Fibroblast of skin of left biceps (primary cell): ENCODE measurements around the gene B3GALT5.
A peak's percentile ranks its signal among the peaks of the same experiment; 100 is the strongest.

Experiments
- DNase-seq, 2 experiments: peaks; one replicate each; pipeline ENCODE4 v3.0.0-alpha.2; 2013; ENCODE audit warnings: low read depth in 2 of 2

The B3GALT5 gene

DNA sequence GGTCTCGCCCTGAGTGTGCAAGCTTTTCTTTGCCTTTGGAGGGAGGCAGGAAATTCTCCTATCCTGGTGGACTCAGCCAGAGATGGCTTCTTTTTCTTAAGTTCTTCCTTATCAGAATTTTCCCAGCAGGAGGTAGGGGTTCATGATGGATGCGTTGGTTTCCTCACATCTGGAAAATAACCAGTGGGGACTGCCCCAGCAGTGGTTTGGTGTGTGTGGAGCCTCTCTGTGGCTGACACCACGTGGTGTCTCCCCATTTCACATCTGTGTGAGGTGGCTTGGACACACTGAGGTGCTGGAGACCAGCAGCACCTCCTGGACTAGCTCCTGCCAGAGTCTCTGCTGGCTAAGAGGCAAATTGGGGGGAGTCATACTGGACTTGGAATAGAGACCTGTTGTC lies 32.6 kb downstream of the B3GALT5 start:
- DNase-seq = no peak

GRCh38 chr21:39647476-39647875 lies 34.7 kb downstream of the B3GALT5 start:
- peak; percentile 39 to 49 for DNase-seq

GRCh38 chr21:39648879-39649278 lies 36.1 kb downstream of the B3GALT5 start:
- no peak for DNase-seq

- DNase-seq = no peak
Measured at GRCh38 chr21:39649526-39649925, 36.8 kb downstream of the B3GALT5 start.

GRCh38 chr21:39650306-39650705 lies 37.6 kb downstream of the B3GALT5 start:
- no peak for DNase-seq

DNA sequence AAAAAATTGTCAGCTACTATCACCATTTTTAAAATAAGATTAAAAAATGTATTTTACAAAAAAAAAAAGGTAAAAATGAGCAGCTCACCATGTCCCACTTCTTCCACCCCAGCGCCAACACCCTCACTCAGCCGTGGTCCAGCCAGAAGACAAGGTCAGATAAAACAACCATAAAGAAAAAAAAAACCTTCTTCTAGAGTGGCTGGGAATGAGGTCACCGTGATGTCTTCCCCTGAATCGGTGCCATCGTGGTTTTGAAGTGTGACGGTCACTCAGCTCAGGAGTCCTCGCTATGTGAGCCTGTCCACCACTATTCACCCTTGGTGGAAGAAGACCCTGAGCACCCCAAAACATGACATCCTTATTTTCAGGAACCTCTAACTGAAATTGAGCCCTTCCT lies 38.1 kb downstream of the B3GALT5 start:
- no peak for DNase-seq

- DNase-seq = no peak
Measured at GRCh38 chr21:39651206-39651605, 38.5 kb downstream of the B3GALT5 start.

- DNase-seq = no peak
Measured at GRCh38 chr21:39654951-39655350, 42.2 kb downstream of the B3GALT5 start.

- no peak for DNase-seq
Measured at GRCh38 chr21:39655589-39655988, 42.8 kb downstream of the B3GALT5 start.

- DNase-seq = no peak
Measured at GRCh38 chr21:39656209-39656608, 43.5 kb downstream of the B3GALT5 start.

DNA sequence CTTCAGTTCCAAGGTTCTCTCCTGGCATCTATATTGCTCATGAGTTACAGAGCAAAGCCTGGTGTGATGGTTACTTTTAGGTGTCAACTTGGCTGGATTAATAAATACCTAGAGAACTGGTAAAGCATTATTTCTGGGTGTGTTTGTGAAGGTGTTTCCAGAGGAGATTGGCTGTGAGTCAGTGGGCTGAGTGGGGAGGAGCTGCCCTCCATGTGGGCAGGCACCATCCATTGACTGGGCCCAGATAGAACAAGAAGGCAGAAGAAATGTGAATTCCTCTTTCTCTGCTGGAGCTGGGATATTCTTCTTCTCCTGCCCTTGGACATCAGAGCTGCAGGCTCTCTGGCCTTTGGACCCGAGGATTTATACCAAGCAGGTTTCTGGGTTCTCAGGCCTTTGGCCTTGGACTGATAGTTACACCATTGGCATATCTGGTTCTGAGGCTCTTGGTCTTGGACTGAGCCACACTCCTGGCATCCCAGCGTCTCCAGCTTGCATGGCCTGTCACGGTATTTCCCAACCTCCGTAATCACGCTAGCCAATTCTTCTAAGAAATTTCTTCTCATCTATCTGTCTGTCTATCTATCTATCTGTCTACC lies 44.5 kb downstream of the B3GALT5 start:
- no peak for DNase-seq

DNA sequence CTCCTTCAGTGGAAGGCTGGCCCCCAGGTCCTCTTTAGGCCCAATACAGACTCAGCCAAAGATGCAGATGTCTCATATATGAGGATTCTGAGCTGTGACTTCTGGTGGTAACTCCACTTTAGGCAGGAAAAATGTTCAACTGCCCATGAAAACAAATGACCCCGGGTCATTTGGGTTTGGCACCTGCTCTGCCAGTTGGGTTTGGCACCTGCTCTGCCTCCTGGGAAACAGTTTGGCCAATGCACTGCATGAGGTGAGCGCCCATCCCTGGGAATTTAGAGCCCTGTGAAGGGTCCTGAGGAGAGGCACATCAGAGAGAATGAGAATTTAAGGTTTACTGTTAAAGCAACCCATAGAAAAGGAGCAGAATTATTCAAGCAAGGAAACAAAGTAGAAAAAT lies 45.3 kb downstream of the B3GALT5 start:
- DNase-seq = no peak

DNA sequence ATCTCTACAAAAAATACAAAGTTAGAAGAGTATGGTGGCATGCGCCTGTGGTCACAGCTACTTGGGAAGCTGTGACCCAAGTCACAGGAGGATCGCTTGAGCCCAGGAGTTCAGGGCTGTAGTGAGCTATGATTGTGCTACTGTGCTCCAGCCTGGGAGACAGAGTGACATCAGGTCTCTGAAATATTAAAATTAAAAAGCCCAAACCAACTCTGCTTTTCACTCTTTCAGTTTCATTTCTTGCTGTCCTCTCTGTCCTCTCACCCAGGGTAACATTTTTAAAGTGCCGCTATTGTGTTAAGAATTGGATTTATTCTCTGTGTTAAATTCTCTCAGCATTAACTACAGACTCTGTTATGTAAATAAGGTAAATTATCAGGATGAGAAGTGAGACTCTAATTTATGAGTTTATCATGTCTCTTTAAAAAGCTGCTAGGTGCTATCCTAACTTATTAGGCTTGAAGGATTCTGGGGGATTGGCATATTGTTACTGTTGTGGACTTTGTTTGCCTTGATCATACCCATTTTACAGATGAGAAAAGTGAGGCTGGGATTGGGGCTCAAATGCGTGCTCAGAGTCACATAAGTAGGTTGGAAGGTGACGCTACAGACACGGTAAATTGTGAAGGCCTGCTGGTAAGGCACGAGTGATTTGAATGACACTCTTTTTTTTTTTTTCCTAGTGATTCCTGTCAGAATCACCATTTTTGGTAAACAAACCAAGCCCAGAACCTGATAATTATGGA lies 46.5 kb downstream of the B3GALT5 start:
- DNase-seq = no peak

DNA sequence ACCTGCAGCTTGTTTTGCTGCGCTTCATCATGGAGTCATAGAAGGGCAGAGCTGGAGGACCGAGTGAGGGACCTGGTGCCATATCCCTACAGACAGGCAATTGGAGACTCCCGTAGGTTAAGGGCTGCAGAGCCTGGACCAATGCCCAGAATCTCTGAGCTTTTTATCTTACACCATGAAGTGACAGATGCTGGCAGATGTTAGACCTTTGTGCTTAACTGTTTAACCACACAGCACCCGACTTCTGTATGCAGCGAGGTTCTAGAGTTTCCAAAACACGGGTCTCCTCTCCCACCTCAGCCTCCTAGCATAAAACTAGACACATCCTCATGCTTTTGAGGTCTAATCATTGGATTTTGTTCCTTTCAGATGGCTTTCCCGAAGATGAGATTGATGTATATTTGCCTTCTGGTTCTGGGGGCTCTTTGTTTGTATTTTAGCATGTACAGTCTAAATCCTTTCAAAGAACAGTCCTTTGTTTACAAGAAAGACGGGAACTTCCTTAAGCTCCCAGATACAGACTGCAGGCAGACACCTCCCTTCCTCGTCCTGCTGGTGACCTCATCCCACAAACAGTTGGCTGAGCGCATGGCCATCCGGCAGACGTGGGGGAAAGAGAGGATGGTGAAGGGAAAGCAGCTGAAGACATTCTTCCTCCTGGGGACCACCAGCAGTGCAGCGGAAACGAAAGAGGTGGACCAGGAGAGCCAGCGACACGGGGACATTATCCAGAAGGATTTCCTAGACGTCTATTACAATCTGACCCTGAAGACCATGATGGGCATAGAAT lies 47.6 kb downstream of the B3GALT5 start:
- peak; percentile 53 to 64 for DNase-seq

DNA sequence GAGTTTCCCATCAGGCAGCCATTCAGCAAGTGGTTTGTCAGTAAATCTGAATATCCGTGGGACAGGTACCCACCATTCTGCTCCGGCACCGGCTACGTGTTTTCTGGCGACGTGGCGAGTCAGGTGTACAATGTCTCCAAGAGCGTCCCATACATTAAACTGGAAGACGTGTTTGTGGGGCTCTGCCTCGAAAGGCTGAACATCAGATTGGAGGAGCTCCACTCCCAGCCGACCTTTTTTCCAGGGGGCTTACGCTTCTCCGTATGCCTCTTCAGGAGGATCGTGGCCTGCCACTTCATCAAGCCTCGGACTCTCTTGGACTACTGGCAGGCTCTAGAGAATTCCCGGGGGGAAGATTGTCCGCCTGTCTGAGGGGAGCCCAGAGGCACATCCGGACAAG lies 48.4 kb downstream of the B3GALT5 start:
- no peak for DNase-seq

DNA sequence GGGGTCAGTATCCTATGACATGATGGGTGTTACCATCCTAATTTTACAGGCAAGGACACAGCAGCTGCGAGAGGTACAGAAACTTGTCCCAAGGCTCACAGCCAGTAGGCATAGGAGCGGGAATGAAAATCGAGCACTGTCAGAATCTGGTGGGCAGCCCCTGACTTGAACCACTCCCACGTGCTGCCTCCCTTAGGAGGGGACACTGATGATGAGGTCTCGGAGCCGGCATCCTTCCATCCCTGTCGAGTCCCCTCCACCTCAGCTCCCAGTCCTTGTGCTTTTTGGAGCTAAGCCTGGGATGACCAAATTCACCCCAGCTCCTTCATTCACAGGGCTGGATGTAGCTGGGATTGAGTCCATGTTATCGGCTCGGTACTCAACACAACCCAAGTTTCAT lies 49.0 kb downstream of the B3GALT5 start:
- no peak for DNase-seq

DNA sequence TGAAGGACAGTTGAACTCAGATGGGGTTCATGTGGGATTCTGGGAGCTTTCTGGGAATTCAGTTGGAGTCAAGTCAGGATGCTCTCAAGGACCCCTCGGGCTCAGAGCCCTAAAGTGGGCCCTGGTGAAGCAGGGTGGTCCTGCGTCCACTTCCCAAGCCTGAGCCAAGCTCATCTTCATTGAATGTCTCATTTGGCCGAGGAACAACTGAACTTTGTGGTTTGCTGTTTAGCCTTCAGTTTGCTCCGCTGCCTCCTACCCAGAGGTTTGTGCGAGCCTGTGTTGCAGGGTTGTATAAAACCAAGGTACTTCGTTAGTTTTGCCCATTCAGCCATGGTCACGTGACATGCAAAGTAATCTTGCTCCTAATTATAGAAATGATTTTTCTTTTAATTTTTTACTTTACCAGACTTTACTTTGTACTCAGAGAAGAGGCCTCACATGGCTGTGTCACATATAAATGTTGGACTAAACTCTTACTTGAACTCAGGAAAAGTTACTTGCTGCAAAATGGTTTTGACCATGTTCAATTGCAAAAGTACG lies 49.7 kb downstream of the B3GALT5 start:
- no peak for DNase-seq

DNA sequence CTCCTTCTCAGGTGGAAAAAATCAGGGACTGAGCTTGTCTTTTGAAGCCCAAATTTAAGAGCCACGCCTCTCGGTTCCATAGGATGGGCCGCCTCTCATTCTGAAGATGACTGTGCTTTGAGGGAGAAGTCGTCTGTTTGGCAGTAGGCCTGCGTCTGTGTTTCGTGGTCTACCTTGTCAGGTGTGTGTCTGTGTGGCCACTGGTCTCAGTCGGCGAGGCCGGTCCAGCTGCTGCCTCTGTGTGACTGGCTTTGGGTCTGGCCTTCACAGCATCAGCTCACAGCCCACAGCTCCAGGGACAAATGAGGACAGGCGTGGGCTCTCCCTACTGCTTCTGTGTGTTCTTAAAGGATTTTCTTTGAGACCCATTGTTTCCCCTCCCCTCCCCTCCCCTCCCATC lies 50.3 kb downstream of the B3GALT5 start:
- DNase-seq = no peak

DNA sequence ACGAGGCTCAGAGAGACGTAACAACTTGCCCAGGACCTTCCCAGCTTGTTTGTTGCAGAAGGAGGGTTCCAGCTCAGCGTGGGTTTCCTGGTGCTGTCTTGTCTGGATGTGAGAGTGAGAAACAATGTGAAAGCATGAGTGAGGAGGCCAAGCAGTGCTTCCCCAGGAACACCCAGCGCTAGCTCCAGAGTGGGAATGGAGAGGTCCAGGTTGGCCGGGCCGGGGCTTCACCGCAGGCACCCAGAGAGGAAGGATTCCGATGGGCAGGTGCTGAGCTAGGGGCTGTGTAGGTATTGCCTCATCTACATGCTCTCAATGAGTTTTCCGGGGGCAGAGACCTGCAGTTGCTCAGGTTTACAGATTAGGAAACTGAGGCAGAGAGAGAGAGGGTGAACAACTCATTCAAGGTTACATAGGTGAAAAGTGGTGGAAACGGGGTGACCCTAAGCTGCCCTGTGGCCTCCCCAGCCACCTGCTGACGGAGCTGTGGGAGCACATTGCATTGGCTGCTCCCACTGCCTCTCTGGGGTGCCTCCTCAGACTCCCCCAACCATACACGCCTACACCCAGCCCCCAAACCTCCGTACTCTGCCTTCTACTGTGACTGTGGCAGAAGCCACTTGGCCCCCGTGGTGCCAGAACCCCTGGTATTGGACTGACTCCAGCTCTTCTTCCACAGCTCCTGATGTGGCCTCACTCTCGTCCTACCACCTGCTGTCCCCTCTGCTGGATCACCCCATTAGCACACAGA lies 51.2 kb downstream of the B3GALT5 start:
- no peak for DNase-seq

GRCh38 chr21:39664586-39664985 lies 51.8 kb downstream of the B3GALT5 start:
- DNase-seq = no peak

DNA sequence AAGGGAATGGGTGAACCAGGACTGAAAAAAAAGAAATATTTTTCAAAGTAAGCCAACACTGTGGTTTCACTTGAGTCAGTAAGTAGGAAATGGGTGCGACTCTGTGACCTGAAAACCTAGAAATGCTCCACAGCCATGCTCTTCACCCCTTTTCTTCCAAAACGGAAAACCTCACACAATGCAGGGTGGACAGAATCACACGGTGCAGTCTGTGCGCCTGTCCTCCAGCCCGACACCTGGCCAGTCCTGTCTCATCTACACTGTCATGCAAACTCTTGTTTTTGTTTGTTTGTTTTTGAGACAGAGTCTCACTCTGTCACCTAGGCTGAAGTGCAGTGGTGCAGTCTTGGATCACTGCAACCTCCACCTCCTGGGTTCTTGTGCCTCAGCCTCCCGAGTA lies 53.3 kb downstream of the B3GALT5 start:
- no peak for DNase-seq
